Fibroblast of villous mesenchyme (primary cell): ENCODE measurements around the gene TMC5. TPM values are rescaled to one million over a fixed set of nuclear protein-coding genes. Genes with fewer than 3 reads are reported as not detected.

ENCODE experiments used
- DNase-seq: peaks from one replicate; pipeline ENCODE4 v3.0.0-alpha.2; 2010; ENCODE audit warnings: low read depth
- H3K4me3 ChIP-seq: 2 replicates; pipeline ENCODE4 v1.5.1; 2011; ENCODE audit warnings: low read depth, mild to moderate bottlenecking, low read length
- CTCF ChIP-seq: IDR thresholded peaks from 2 replicates; pipeline ENCODE4 v1.5.1; 2012; ENCODE audit warnings: low read depth, mild to moderate bottlenecking, low read length; ENCODE audit not compliant: insufficient read depth
- total RNA-seq: library from RNA; depleted of rRNA; stranded (reverse); fragments of >200 nt; gene quantifications from 2 replicates; pipeline ENCODE4 v1.2.3, GENCODE V29; 2012

Gene TMC5
- total RNA-seq, 1 donor, result not detected

- no peak for TF ChIP-seq CTCF
- DNase-seq, result no peak
- no peak overlapping the region for H3K4me3 ChIP-seq
Observed at GRCh38 chr16:19503461-19504075, 85.9 kb downstream of the TMC5 start.

- DNase-seq, result no peak
- H3K4me3 ChIP-seq, result no peak overlapping the region
- no peak for TF ChIP-seq CTCF
Observed at GRCh38 chr16:19505600-19506303, 88.1 kb downstream of the TMC5 start.

DNA sequence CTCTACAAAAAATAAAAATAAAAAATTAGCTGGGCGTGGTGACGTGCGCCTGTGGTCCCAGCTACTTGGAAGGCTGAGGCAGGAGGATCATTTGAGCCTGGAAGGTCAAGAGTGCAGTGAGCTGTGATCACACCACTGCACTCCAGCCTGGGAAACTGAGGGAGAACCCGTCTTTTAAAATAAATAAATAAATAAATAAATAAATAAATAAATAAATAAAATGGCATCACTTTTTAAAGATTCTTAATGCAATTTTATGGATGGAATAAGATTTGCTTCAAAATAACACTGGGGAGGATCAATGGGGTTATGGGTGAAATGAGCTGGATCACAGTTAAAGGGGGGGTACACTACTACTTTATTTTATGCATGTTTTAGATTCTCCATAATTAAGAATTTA is 89.3 kb downstream of the TMC5 start:
- DNase-seq, result no peak

DNA sequence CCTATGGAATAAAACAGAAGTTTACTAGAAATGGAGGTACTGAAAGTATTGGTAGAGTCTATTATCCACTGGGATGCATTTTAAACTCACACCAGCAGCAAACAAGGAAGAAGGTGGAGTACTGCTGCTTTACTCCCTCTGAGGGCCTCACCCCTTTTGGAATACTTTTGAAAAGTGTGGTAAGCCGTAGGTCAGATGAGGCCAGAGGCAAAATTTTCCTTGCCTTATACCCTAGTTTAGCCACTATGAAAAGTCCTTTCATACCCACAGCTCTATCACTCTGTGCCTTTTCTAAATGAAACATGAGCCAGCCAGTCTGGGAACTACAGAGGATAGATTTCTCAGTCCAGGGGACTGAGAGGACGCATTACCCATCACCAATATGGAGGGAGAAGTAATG is 90.2 kb downstream of the TMC5 start:
- DNase-seq, result no peak
- no peak for TF ChIP-seq CTCF
- H3K4me3 ChIP-seq, result no peak overlapping the region

More for the DNA sequence above, 89.3 kb downstream of the TMC5 start:
- no peak overlapping the region for H3K4me3 ChIP-seq
- TF ChIP-seq CTCF, result no peak

GRCh38 chr16:19512297-19512696 is 94.6 kb downstream of the TMC5 start:
- TF ChIP-seq CTCF, result no peak
- no peak for DNase-seq
- H3K4me3 ChIP-seq, result no peak overlapping the region

- peak overlapping the region; percentile 4 for H3K4me3 ChIP-seq
- no peak for TF ChIP-seq CTCF
- peak; percentile 84 for DNase-seq
Observed at GRCh38 chr16:19513377-19514053, 95.8 kb downstream of the TMC5 start.
